Naive thymus-derived CD4-positive, alpha-beta T cell (primary cell): ENCODE measurements around the gene DEFB127. TPM values are rescaled to one million over a fixed set of nuclear protein-coding genes. Genes with fewer than 3 reads are reported as not detected.
"Not testable (repeated sequence)": the region's sequence is repeated elsewhere in the genome, so short reads cannot be mapped to it uniquely, and the experiment has no call there.

Source experiments
- ATAC-seq: fragments of 150-1000 bp; cut with Tn5 transposase; 2 replicates; pipeline ENCODE4 v1.10.0; 2021; ENCODE audit warnings: mild to moderate bottlenecking, moderate library complexity
- CTCF ChIA-PET: fragments of 350-600 bp; sonication (Branson Sonifier 250); formaldehyde crosslinking; loops from one replicate; lab custom pipeline; 2021; ENCODE audit warnings: antibody characterized with exemption; lab: Charles Lee
- POLR2A ChIA-PET: fragments of 350-600 bp; sonication (Branson Sonifier 250); formaldehyde crosslinking; loops from one replicate; lab custom pipeline; 2021; ENCODE audit warnings: antibody characterized with exemption, inconsistent platforms; lab: Charles Lee
- DNase-seq, 9 donors: peaks; one replicate each; pipeline versions ENCODE4 v3.0.0 to v3.0.0-alpha.2; 2020 to 2022; ENCODE audit warnings: mixed read lengths in 1 of 9
- H3K27ac ChIP-seq: one replicate; pipeline ENCODE4 v1.7.0; 2013; ENCODE audit warnings: mild to moderate bottlenecking, low read depth, low read length, moderate library complexity
- H3K27me3 ChIP-seq, 2 donors: one replicate each; pipeline ENCODE4 v1.7.0; 2013; ENCODE audit warnings: low read length in 2 of 2, mild to moderate bottlenecking in 2 of 2, moderate library complexity in 2 of 2; ENCODE audit not compliant: control insufficient read depth in 2 of 2, insufficient read depth in 2 of 2
- H3K36me3 ChIP-seq, 3 experiments: 1 replicate in 2 of 3; 2 replicates in 1 of 3; pipeline ENCODE4 v1.7.0; 2013; ENCODE audit warnings: low read length in 3 of 3, mild to moderate bottlenecking in 3 of 3, moderate library complexity in 1 of 3; ENCODE audit not compliant: insufficient read depth in 3 of 3, control insufficient read depth in 2 of 3
- H3K4me1 ChIP-seq, 2 donors: one replicate each; pipeline ENCODE4 v1.7.0; 2013; ENCODE audit warnings: low read length in 2 of 2, mild to moderate bottlenecking in 2 of 2, moderate library complexity in 1 of 2; ENCODE audit not compliant: control insufficient read depth in 2 of 2, insufficient read depth in 2 of 2
- H3K4me3 ChIP-seq: 2 replicates; pipeline ENCODE4 v1.7.0; 2013; ENCODE audit warnings: mild to moderate bottlenecking, low read length
- H3K9me3 ChIP-seq, 3 experiments: 1 replicate in 2 of 3; 2 replicates in 1 of 3; pipeline ENCODE4 v1.7.0; 2013; ENCODE audit warnings: low read length in 3 of 3; ENCODE audit not compliant: control insufficient read depth in 2 of 3
- H3K27ac Mint-ChIP-seq, 9 donors: one replicate each; pipeline ENCODE4 v1.8.0; 2020 to 2022; ENCODE audit warnings: mixed read lengths in 9 of 9, mild to moderate bottlenecking in 8 of 9, moderate library complexity in 5 of 9, inconsistent platforms in 2 of 9
- H3K27me3 Mint-ChIP-seq, 5 donors: one replicate each; pipeline ENCODE4 v1.8.0; 2021 to 2022; ENCODE audit warnings: mixed read lengths in 5 of 5, mild to moderate bottlenecking in 1 of 5
- H3K36me3 Mint-ChIP-seq, 5 donors: one replicate each; pipeline ENCODE4 v1.8.0; 2020 to 2022; ENCODE audit warnings: mixed read lengths in 5 of 5, mild to moderate bottlenecking in 3 of 5, inconsistent platforms in 1 of 5
- H3K4me1 Mint-ChIP-seq, 7 donors: one replicate each; pipeline ENCODE4 v1.8.0; 2020 to 2022; ENCODE audit warnings: mixed read lengths in 7 of 7, mild to moderate bottlenecking in 3 of 7, inconsistent platforms in 1 of 7
- H3K4me3 Mint-ChIP-seq, 10 donors: one replicate each; pipeline ENCODE4 v1.8.0; 2020 to 2022; ENCODE audit warnings: mild to moderate bottlenecking in 10 of 10, mixed read lengths in 10 of 10, moderate library complexity in 6 of 10, inconsistent platforms in 2 of 10
- H3K9me3 Mint-ChIP-seq, 11 donors: one replicate each; pipeline ENCODE4 v1.8.0; 2020 to 2022; ENCODE audit warnings: mixed read lengths in 11 of 11, mild to moderate bottlenecking in 4 of 11, inconsistent platforms in 1 of 11, moderate library complexity in 1 of 11
- intact Hi-C, 2 donors: fragments of 100-400 bp; cut with micrococcal nuclease; formaldehyde crosslinking; loops; one replicate each; pipeline ENCODE4 v1.15.1; 2023
- polyA plus RNA-seq, 2 donors: library from polyadenylated mRNA; unstranded; fragments of 300-500 nt; fragmentation: Illumina TruSeq; gene quantifications; one replicate each; pipeline ENCODE4 v1.2.3, GENCODE V29; 2021
- total RNA-seq, 6 experiments: library from RNA in 5 of 6; stranded (reverse) in 5 of 6; gene quantifications; 1 replicate in 5 of 6; 2 replicates in 1 of 6; pipeline ENCODE4 v1.2.3 and lab custom pipeline; 2021 to 2026

The DEFB127 gene, protein sequence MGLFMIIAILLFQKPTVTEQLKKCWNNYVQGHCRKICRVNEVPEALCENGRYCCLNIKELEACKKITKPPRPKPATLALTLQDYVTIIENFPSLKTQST
- total RNA-seq, result not detected
- not detected for polyA plus RNA-seq
- total RNA-seq (lab: John Stamatoyannopoulos, UW), result not detected

- no peaks in the 10 kb centered on the region for H3K36me3 ChIP-seq
- no peak for DNase-seq
- H3K27ac ChIP-seq, result no peak within 1 kb of the TSS
- H3K27me3 ChIP-seq, result peaks cover 0 to 3% of the 10 kb centered on the region in 2 donors
- H3K9me3 ChIP-seq, result no peaks in the 10 kb centered on the region
- ChIA-PET CTCF (interaction anchor here (0.6 kb wide), 1 partner anchor 32 kb away, joined by 7 read pairs; no protein-coding TSS in a partner anchor), POLR2A (no interaction called here)
- H3K9me3 Mint-ChIP-seq, result peaks cover 0 to 4% (median 0%) of the 10 kb centered on the region in 11 donors
- H3K27me3 Mint-ChIP-seq, result peaks cover 23 to 44% (median 37%) of the 10 kb centered on the region in 5 donors
- H3K4me1 Mint-ChIP-seq, result no peaks in the 10 kb centered on the region
- no peak for ATAC-seq
- H3K4me3 ChIP-seq, result no peak within 1 kb of the TSS
- no peaks in the 10 kb centered on the region for H3K4me1 ChIP-seq
- H3K4me3 Mint-ChIP-seq, result no peak within 1 kb of the TSS
- intact Hi-C loops, result no loop called here
- no peaks in the 10 kb centered on the region for H3K36me3 Mint-ChIP-seq
- H3K27ac Mint-ChIP-seq, result no peak within 1 kb of the TSS
These were observed at the start of gene DEFB127 for GRCh38 chr20:157154-157553. Gene DEFB127, plus strand, starts transcription at chr20:157454. Its CDS starts 91 bp downstream, at chr20:157545.

- Histone ChIP-seq H3K36me3 (no peaks in the 10 kb centered on the region), H3K27ac (no peak overlapping the region), H3K4me3 (no peak overlapping the region), H3K9me3 (peaks cover 0 to 5% (median 0%) of the 10 kb centered on the region in 3 experiments), H3K27me3 (no peaks in the 10 kb centered on the region), H3K4me1 (no peaks in the 10 kb centered on the region)
- POLR2A ChIA-PET, result no interaction called here
- Mint-ChIP-seq H3K4me1 (no peaks in the 10 kb centered on the region), H3K27ac (no peak overlapping the region), H3K4me3 (no peak overlapping the region), H3K9me3 (peaks cover 0 to 16% (median 9%) of the 10 kb centered on the region in 11 donors), H3K27me3 (peaks cover 32 to 41% (median 38%) of the 10 kb centered on the region in 5 donors), H3K36me3 (peaks cover 0 to 7% (median 0%) of the 10 kb centered on the region in 5 donors)
- CTCF ChIA-PET, result no interaction called here
- ATAC-seq, result no peak
- DNase-seq, result no peak
- intact Hi-C loops, result no loop called here
These were observed 44.9 kb upstream of the DEFB127 start for GRCh38 chr20:112396-112795.

GRCh38 chr20:117518-117917 is 39.7 kb upstream of the DEFB127 start:
- peaks cover 0 to 5% (median 0%) of the 10 kb centered on the region in 3 experiments for H3K9me3 ChIP-seq
- H3K36me3 Mint-ChIP-seq, result peaks cover 0 to 7% (median 0%) of the 10 kb centered on the region in 5 donors
- H3K4me3 Mint-ChIP-seq, result no peak overlapping the region
- no peaks in the 10 kb centered on the region for H3K4me1 ChIP-seq
- peaks cover 0 to 6% of the 10 kb centered on the region in 2 donors for H3K27me3 ChIP-seq
- CTCF ChIA-PET, result no interaction called here
- no peak overlapping the region for H3K27ac Mint-ChIP-seq
- H3K27me3 Mint-ChIP-seq, result peaks cover 29 to 70% (median 60%) of the 10 kb centered on the region in 5 donors
- H3K9me3 Mint-ChIP-seq, result peaks cover 2 to 39% (median 11%) of the 10 kb centered on the region in 11 donors
- DNase-seq, result no peak
- H3K4me1 Mint-ChIP-seq, result no peaks in the 10 kb centered on the region
- no peaks in the 10 kb centered on the region for H3K36me3 ChIP-seq
- intact Hi-C loops, result no loop called here
- no peak for ATAC-seq
- no peak overlapping the region for H3K4me3 ChIP-seq
- no peak overlapping the region for H3K27ac ChIP-seq
- POLR2A ChIA-PET, result no interaction called here

DNA sequence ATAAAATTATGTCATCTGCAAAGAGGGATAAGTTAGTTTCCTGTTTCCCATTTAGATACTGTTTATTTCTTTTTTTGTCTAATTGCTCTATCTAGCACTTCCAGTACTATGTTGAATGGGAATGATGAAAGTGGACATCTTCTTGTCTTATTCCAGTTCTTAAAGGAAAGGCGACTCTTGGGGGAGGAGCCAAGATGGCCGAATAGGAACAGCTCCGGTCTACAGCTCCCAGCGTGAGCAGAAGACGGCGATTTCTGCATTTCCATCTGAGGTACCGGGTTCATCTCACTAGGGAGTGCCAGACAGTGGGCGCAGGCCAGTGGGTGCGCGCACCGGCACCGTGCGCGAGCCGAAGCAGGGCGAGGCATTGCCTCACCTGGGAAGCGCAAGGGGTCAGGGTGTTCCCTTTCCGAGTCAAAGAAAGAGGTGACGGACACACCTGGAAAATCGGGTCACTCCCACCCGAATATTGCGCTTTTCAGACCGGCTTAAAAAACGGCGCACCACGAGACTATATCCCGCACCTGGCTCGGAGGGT is 27.4 kb upstream of the DEFB127 start:
- H3K27me3 ChIP-seq, intact Hi-C loops, H3K4me1 Mint-ChIP-seq, H3K4me1 ChIP-seq, CTCF ChIA-PET, H3K9me3 Mint-ChIP-seq, DNase-seq, H3K4me3 ChIP-seq, H3K9me3 ChIP-seq, H3K27ac ChIP-seq, H3K36me3 ChIP-seq, H3K27ac Mint-ChIP-seq, H3K36me3 Mint-ChIP-seq, ATAC-seq, H3K4me3 Mint-ChIP-seq, POLR2A ChIA-PET: not testable (repeated sequence)
- H3K27me3 Mint-ChIP-seq, result peaks cover 10 to 47% (median 29%) of the 10 kb centered on the region in 5 donors

DNA sequence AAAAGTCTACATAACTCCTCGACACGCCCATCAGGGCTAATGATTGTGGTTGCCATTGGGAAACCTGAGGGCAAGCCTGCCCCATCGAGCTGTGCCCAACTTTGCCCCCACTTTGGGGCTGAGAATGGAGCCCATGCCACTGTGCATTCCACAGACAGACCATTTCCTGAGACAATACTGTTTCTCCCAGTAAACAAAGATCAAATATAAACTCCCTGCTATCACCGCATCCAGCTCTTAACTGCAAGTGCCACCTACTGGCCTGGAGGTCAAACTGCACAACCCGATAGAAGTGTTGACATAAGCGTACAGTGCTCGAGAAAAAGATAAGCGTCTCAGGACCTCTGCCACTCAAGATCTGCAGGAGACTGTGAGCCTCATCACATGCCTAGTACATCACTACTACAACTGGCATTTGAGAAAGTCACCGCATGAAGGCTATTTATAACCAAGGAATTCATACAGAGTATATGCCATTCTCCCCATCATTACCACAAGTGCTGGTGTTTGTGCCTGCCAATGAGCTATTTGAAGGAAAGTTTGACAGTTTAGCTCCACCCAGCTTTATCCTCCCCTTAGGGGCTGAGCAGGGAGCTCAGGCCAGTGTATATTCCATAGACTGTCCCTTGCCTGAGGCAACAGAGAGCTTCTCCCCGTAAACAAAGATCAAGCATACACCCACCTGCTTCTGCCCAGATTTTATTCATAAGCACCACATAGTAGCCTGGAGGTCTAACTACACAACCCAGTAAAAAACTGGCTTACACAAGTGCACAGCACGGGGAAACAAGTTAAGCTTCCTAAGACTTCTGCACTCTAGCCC is 19.4 kb upstream of the DEFB127 start:
- no peak overlapping the region for H3K4me3 Mint-ChIP-seq
- H3K27ac Mint-ChIP-seq, result peak overlapping the region in 1 of 9 donors; percentile 16
- intact Hi-C loops, result no loop called here
- H3K27ac ChIP-seq, result no peak overlapping the region
- H3K36me3 Mint-ChIP-seq, result peaks cover 0 to 9% (median 0%) of the 10 kb centered on the region in 5 donors
- peaks cover 0 to 24% (median 6%) of the 10 kb centered on the region in 11 donors for H3K9me3 Mint-ChIP-seq
- peaks cover 30 to 52% (median 49%) of the 10 kb centered on the region in 5 donors for H3K27me3 Mint-ChIP-seq
- POLR2A ChIA-PET, result no interaction called here
- ATAC-seq, result no peak
- no peaks in the 10 kb centered on the region for H3K4me1 Mint-ChIP-seq
- H3K27me3 ChIP-seq, result no peaks in the 10 kb centered on the region
- H3K9me3 ChIP-seq, result no peaks in the 10 kb centered on the region
- H3K4me1 ChIP-seq, result no peaks in the 10 kb centered on the region
- no peak overlapping the region for H3K4me3 ChIP-seq
- H3K36me3 ChIP-seq, result no peaks in the 10 kb centered on the region
- CTCF ChIA-PET, result no interaction called here
- DNase-seq, result no peak

DNA sequence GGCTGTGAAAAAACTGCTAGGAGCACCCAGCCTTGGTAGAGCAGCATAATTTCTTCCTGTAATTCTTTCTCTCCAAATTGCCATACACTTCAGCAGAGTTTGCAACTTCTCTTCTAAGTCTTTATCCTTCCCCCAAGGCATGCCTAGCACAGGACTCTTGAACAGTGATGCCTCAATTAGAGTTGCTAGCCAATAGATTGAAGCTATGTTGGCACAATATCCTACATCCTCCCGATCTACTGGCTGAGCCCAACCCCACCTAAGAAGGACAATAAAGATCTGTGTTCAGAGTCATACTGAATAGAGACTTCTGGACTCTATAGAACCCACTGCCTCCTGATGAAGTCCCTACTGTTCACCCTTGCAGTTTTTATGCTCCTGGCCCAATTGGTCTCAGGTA is 15.0 kb upstream of the DEFB127 start, which contains the start of gene DEFB126:
Gene DEFB126, plus strand, starts transcription at position 301 of the 400 bp plus-strand sequence. Its CDS starts 39 bp downstream, at position 340.
- H3K4me3 ChIP-seq, result no peak within 1 kb of the TSS
- Mint-ChIP-seq H3K4me1 (no peaks in the 10 kb centered on the region), H3K27me3 (peaks cover 46 to 68% (median 58%) of the 10 kb centered on the region in 5 donors), H3K27ac (no peak within 1 kb of the TSS), H3K4me3 (no peak within 1 kb of the TSS), H3K36me3 (peaks cover 0 to 9% (median 0%) of the 10 kb centered on the region in 5 donors), H3K9me3 (peaks cover 0 to 12% (median 3%) of the 10 kb centered on the region in 11 donors)
- DNase-seq (no peak), ATAC-seq (no peak)
- H3K36me3 ChIP-seq, result no peaks in the 10 kb centered on the region
- CTCF ChIA-PET, result no interaction called here
- H3K9me3 ChIP-seq, result no peaks in the 10 kb centered on the region
- H3K27me3 ChIP-seq, result no peaks in the 10 kb centered on the region
- intact Hi-C loops, result no loop called here
- no peaks in the 10 kb centered on the region for H3K4me1 ChIP-seq
- no peak within 1 kb of the TSS for H3K27ac ChIP-seq
- POLR2A ChIA-PET, result no interaction called here
